GM04504 (cell line): ENCODE data around the gene PCDHB7.
"Not testable (repeated sequence)": the region's sequence is repeated elsewhere in the genome, so short reads cannot be mapped to it uniquely, and the experiment has no call there.

Experiments used
- DNase-seq: peaks from one replicate; pipeline ENCODE4 v3.0.0-alpha.2; 2012; ENCODE audit warnings: low read depth

Gene PCDHB7

DNA sequence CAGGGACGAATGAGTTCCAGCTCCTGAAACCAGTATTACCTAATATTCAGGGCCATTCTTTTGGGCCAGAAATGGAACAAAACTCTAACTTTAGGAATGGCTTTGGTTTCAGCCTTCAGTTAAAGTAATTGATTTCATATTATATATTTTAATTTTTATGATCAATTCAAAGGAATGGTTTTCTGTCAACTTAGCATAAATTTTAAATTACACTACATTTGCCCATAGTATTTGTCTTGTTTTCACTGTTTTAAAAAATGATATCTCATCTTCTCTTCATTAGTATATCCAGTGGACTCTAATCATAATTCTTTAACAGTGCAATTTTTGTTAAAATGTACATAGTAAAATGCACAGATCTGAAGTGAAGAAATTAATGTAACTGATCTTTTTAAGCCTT, 7.9 kb downstream of the PCDHB7 start:
- no peak for DNase-seq

DNA sequence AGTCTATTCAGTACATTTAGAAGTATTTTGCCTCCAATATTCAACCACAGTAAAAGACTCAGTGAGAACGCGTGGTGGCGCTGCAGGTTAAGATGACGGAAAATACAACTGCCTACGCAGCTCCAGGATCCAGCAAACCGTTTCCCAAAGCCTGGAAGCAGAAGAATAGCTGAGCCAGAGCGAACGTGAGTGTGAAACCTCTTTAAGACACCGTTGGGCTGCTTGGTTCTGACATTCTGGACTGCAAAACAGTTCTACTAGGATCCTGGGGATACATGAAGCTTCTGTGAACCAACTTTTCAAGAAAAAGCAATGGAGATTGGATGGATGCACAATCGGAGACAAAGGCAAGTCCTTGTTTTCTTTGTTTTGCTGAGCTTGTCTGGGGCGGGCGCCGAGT, 9.8 kb downstream of the PCDHB7 start, which contains the start of gene PCDHB16:
Gene PCDHB16, plus strand, starts transcription at position 140 of the 400 bp plus-strand sequence. Its CDS starts 173 bp downstream, at position 313.
- peak; percentile 10 for DNase-seq

DNA sequence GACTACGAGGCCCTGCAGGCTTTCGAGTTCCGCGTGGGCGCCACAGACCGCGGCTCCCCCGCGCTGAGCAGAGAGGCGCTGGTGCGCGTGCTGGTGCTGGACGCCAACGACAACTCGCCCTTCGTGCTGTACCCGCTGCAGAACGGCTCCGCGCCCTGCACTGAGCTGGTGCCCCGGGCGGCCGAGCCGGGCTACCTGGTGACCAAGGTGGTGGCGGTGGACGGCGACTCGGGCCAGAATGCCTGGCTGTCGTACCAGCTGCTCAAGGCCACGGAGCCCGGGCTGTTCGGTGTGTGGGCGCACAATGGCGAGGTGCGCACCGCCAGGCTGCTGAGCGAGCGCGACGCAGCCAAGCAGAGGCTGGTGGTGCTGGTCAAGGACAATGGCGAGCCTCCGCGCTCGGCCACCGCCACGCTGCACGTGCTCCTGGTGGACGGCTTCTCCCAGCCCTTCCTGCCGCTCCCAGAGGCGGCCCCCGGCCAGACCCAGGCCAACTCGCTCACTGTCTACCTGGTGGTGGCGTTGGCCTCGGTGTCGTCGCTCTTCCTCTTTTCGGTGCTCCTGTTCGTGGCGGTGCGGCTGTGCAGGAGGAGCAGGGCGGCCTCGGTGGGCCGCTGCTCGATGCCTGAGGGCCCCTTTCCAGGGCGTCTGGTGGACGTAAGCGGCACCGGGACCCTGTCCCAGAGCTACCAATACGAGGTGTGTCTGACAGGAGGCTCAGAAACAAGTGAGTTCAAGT, 11.8 kb downstream of the PCDHB7 start:
- not testable (repeated sequence) for DNase-seq

DNA sequence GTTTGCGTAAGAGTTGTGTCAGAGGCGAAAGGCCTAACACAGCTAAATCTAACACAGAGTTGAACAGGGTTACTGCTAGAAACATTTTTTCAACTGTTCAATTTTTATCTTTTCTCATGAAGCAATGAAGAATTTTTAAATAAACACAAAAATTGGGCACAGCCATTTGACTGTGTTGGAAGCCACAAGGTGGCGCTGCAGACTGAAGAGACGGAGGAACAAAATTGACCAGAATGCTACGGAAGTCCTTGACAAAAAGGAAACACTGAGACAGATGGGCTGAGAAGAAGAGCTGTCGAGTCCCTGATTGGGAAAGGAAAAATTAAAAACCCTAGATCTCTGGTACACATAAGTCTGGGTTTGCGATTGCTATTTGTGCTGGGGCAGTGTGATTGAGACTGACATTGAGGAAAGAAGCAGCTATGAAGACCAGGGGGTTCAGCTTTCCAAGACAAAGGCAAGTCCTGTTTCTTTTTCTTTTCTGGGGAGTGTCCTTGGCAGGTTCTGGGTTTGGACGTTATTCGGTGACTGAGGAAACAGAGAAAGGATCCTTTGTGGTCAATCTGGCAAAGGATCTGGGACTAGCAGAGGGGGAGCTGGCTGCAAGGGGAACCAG, 14.6 kb downstream of the PCDHB7 start, which contains the start of gene PCDHB9:
Gene PCDHB9, plus strand, starts transcription at position 265 of the 616 bp plus-strand sequence. Its CDS starts 158 bp downstream, at position 423.
- DNase-seq: no peak

DNA sequence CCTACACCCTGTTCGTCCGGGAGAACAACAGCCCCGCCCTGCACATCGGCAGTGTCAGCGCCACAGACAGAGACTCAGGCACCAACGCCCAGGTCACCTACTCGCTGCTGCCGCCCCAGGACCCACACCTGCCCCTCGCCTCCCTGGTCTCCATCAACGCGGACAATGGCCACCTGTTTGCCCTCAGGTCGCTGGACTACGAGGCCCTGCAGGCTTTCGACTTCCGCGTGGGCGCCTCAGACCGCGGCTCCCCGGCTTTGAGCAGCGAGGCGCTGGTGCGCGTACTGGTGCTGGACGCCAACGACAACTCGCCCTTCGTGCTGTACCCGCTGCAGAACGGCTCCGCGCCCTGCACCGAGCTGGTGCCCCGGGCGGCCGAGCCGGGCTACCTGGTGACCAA, 16.2 kb downstream of the PCDHB7 start:
- DNase-seq: not testable (repeated sequence)

DNA sequence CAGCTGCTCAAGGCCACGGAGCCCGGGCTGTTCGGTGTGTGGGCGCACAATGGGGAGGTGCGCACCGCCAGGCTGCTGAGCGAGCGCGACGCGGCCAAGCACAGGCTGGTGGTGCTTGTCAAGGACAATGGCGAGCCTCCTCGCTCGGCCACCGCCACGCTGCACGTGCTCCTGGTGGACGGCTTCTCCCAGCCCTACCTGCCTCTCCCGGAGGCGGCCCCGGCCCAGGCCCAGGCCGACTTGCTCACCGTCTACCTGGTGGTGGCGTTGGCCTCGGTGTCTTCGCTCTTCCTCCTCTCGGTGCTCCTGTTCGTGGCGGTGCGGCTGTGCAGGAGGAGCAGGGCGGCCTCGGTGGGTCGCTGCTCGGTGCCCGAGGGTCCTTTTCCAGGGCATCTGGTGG, 16.7 kb downstream of the PCDHB7 start:
- DNase-seq: not testable (repeated sequence)

DNA sequence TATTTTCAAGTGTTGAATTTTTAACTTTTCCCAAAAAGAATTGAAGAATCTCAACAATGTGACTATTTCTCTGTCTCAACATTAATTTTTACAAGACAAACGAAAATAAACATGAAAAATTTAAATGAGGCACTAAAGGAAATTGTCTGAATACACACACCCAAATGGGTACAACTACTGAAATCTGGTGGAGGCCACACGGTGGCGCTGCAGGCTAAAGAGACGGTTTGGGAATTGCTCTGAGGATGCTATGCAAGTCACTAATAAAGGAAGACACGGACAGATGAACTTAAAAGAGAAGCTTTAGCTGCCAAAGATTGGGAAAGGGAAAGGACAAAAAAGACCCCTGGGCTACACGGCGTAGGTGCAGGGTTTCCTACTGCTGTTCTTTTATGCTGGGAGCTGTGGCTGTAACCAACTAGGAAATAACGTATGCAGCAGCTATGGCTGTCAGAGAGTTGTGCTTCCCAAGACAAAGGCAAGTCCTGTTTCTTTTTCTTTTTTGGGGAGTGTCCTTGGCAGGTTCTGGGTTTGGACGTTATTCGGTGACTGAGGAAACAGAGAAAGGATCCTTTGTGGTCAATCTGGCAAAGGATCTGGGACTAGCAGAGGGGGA, 19.8 kb downstream of the PCDHB7 start, which contains the start of gene PCDHB10:
Gene PCDHB10, plus strand, starts transcription at position 244 of the 616 bp plus-strand sequence. Its CDS starts 200 bp downstream, at position 444.
- no peak for DNase-seq

DNA sequence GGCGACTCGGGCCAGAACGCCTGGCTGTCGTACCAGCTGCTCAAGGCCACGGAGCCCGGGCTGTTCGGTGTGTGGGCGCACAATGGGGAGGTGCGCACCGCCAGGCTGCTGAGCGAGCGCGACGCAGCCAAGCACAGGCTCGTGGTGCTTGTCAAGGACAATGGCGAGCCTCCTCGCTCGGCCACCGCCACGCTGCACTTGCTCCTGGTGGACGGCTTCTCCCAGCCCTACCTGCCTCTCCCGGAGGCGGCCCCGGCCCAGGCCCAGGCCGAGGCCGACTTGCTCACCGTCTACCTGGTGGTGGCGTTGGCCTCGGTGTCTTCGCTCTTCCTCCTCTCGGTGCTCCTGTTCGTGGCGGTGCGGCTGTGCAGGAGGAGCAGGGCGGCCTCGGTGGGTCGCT, 21.9 kb downstream of the PCDHB7 start:
- DNase-seq: not testable (repeated sequence)

DNA sequence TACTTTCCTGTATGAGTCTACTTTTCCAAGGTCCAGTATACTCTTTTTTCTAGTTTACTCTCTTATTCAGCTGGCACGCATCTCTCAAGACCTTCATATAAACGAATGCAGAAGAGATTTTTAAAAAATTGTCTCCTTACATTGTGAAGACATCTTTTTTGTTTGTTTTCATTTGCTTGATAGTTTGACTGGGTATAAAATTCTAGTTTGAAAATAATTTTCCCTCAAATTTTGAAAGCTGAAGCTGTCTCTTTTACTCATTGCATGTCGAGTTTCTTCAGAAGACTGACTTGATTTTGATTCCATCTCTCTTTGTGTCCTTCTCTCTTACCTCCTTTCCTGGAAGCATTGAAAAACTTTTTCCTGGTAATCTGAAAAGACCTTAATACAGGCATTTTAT, 23.9 kb downstream of the PCDHB7 start:
- no peak for DNase-seq

DNA sequence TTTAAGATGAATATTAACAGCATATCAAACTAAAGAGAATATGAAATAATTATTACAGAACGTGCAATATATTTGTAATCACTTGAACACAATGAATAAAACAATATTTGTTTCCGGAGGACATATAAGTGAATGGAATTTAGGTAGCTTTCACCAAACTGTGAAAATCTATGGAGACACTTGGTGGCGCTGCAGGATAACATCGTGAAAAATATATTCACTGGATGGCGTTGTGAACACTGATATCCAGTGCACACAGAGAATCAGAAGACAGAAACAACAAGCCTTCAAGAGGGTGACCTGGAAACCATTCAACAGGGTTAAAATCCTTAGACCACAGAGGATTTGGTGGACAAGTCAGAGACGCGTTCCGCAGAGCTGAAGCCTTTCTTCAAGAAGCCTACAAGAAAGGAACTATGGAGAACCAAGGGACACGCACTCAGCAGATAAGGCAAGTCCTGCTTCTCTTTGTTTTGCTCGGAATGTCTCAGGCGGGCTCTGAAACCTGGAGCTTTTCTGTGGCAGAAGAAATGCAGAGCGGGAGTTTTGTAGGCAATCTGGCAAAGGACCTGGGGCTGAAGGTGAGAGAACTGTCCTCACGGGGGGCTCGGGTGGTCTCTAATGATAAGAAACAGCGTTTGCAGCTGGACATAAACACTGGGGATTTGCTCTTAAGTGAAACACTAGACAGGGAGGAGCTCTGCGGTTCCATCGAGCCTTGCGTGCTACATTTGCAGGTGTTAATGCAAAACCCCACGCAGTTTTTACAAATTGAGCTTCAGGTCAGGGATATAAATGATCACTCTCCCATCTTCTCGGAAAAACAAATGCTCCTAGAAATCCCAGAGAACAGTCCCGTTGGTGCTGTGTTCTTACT, 27.2 kb downstream of the PCDHB7 start, which contains the start of gene PCDHB11:
Gene PCDHB11, plus strand, starts transcription at position 269 of the 877 bp plus-strand sequence. Its CDS starts 148 bp downstream, at position 417.
- no peak for DNase-seq

DNA sequence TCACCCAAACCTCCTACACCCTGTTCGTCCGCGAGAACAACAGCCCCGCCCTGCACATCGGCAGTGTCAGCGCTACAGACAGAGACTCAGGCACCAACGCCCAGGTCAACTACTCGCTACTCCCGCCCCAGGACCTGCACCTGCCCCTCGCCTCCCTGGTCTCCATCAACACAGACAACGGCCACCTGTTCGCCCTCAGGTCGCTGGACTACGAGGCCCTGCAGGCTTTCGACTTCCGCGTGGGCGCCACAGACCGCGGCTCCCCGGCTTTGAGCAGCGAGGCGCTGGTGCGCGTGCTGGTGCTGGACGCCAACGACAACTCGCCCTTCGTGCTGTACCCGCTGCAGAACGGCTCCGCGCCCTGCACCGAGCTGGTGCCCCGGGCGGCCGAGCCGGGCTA, 28.7 kb downstream of the PCDHB7 start:
- DNase-seq: not testable (repeated sequence)

DNA sequence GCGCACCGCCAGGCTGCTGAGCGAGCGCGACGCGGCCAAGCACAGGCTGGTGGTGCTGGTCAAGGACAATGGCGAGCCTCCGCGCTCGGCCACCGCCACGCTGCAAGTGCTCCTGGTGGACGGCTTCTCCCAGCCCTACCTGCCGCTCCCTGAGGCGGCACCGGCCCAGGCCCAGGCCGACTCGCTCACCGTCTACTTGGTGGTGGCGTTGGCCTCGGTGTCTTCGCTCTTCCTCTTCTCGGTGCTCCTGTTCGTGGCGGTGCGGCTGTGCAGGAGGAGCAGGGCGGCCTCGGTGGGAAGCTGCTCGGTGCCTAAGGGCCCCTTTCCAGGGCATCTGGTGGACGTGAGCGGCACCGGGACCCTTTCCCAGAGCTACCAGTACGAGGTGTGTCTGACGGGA, 29.2 kb downstream of the PCDHB7 start:
- DNase-seq: not testable (repeated sequence)

DNA sequence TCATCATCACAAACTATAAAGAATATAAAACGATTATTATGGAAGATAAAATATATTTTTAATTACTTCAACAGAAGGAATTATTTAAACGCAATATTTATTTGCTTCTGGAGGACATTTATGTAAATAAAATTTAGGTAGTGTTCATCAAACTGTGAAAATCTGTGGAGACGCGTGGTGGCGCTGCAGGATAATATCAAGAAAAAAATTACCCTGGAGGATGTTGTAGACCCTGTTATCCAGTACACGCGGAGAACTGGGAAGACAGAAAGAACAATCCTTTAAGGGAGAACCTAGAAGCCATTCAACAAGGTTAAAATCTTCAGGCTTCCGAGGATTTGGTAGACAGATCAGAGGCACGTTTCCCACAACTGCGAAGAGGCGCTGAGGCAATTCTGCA, 36.0 kb downstream of the PCDHB7 start, which contains the start of gene PCDHB12:
Gene PCDHB12, plus strand, starts transcription at position 242 of the 400 bp plus-strand sequence. CDS start 189 bp downstream, outside the sequence.
- DNase-seq: no peak

DNA sequence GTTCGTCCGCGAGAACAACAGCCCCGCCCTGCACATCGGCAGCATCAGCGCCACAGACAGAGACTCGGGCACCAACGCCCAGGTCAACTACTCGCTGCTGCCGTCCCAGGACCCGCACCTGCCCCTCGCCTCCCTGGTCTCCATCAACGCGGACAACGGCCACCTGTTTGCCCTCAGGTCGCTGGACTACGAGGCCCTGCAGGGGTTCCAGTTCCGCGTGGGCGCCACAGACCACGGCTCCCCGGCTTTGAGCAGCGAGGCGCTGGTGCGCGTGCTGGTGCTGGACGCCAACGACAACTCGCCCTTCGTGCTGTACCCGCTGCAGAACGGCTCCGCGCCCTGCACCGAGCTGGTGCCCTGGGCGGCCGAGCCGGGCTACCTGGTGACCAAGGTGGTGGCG, 37.8 kb downstream of the PCDHB7 start:
- not testable (repeated sequence) for DNase-seq

DNA sequence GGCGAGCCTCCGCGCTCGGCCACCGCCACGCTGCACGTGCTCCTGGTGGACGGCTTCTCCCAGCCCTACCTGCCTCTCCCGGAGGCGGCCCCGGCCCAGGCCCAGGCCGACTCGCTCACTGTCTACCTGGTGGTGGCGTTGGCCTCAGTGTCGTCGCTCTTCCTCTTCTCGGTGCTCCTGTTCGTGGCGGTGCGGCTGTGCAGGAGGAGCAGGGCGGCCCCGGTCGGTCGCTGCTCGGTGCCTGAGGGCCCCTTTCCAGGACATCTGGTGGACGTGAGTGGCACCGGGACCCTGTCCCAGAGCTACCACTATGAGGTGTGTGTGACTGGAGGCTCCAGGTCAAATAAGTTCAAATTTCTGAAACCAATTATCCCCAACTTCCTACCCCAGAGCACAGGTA, 38.4 kb downstream of the PCDHB7 start:
- DNase-seq: not testable (repeated sequence)

DNA sequence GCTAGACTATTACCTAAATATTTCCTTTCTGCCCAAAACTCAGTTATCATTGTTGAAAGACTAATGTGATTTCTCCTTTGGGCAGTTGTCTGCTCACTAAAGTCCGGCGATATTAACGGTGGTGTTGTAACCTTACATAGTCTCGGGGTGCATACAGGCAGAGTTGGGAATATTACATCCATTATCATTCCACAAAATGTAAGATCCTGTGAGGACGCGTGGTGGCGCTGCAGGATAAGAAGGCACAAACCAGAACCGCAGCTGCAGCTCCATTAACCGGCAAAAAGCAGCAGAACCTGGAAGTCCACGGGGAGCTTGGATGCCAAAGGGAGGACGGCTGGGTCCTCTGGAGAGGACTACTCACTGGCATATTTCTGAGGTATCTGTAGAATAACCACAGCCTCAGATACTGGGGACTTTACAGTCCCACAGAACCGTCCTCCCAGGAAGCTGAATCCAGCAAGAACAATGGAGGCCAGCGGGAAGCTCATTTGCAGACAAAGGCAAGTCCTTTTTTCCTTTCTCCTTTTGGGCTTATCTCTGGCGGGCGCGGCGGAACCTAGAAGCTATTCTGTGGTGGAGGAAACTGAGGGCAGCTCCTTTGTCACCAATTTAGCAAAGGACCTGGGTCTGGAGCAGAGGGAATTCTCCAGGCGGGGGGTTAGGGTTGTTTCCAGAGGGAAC, 41.4 kb downstream of the PCDHB7 start, which contains the start of gene PCDHB13:
Gene PCDHB13, plus strand, starts transcription at position 264 of the 684 bp plus-strand sequence. Its CDS starts 205 bp downstream, at position 469.
- not testable (repeated sequence) for DNase-seq

DNA sequence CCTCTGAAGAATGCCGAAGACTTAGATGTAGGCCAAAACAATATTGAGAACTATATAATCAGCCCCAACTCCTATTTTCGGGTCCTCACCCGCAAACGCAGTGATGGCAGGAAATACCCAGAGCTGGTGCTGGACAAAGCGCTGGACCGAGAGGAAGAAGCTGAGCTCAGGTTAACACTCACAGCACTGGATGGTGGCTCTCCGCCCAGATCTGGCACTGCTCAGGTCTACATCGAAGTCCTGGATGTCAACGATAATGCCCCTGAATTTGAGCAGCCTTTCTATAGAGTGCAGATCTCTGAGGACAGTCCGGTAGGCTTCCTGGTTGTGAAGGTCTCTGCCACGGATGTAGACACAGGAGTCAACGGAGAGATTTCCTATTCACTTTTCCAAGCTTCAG, 42.1 kb downstream of the PCDHB7 start:
- not testable (repeated sequence) for DNase-seq

DNA sequence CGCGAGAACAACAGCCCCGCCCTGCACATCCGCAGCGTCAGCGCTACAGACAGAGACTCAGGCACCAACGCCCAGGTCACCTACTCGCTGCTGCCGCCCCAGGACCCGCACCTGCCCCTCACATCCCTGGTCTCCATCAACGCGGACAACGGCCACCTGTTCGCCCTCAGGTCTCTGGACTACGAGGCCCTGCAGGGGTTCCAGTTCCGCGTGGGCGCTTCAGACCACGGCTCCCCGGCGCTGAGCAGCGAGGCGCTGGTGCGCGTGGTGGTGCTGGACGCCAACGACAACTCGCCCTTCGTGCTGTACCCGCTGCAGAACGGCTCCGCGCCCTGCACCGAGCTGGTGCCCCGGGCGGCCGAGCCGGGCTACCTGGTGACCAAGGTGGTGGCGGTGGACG, 43.1 kb downstream of the PCDHB7 start:
- DNase-seq: not testable (repeated sequence)

DNA sequence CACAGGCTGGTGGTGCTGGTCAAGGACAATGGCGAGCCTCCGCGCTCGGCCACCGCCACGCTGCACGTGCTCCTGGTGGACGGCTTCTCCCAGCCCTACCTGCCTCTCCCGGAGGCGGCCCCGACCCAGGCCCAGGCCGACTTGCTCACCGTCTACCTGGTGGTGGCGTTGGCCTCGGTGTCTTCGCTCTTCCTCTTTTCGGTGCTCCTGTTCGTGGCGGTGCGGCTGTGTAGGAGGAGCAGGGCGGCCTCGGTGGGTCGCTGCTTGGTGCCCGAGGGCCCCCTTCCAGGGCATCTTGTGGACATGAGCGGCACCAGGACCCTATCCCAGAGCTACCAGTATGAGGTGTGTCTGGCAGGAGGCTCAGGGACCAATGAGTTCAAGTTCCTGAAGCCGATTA, 43.6 kb downstream of the PCDHB7 start:
- DNase-seq: not testable (repeated sequence)

DNA sequence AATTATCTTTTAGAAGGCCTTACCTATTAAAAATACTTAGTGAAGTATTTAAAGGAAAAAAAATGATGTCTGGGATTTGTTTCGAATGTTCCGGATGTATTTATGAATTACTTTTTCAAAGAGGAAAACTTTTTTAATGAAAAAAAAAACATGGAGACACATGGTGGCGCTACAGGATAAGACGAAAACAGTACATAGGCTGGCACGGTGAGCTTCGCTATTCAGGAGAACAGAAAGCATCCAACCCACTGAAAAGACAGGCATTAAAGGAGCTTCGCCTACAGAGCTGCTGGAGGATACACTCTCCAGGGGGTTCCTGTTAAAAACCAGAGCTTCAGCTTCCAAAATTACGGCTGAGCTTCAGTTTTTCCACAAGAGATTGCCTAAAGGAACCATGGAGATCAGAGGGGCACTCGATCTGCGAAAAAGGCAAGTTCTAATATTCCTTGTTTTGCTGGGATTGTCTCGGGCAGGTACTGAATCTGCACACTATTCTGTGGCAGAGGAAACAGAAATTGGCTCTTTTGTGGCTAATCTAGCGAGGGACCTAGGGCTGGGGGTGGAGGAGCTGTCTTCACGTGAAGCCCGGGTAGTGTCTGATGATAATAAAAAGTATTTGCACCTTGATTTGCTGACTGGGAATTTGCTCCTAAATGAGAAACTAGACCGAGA, 50.8 kb downstream of the PCDHB7 start, which contains the start of gene PCDHB14:
Gene PCDHB14, plus strand, starts transcription at position 232 of the 672 bp plus-strand sequence. Its CDS starts 163 bp downstream, at position 395.
- DNase-seq: peak; percentile 6
